ENCODE results near the gene PLCE1. TPM values are rescaled to one million over a fixed set of nuclear protein-coding genes. Genes with fewer than 3 reads are reported as not detected.

The PLCE1 gene
- total RNA-seq, 1 donor from 2014 or later = 0.28 TPM

GRCh38 chr10:93992400-93993030 lies 1.2 kb upstream of the PLCE1 start:
- DNase-seq (ENCODE audit: low spot score) (no peak), ATAC-seq (no peak)

- DNase-seq (ENCODE audit: low spot score) (no peak), ATAC-seq (no peak)
Observed at GRCh38 chr10:93993414-93993781, 333 bp upstream of the PLCE1 start.

DNA sequence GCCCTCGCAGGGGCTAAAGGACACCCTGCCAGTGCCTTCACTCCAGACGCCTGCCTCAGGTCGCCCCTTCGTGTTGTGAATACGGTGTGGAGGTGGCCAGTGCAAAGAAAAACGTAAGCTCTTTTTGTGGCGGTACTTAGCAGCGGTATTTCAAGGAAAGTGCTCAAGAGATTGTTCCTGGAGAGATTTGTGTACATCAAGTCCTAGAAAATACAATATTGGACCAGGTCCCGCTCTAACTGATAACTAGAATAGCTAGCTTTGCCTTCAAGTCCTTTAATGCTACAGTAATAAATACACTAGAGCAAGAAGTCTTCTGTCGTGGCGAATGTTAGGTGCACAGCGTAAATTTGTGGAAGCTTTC lies 689 bp downstream of the PLCE1 start:
- no peak for DNase-seq (ENCODE audit: low spot score)
- no peak for ATAC-seq

DNA sequence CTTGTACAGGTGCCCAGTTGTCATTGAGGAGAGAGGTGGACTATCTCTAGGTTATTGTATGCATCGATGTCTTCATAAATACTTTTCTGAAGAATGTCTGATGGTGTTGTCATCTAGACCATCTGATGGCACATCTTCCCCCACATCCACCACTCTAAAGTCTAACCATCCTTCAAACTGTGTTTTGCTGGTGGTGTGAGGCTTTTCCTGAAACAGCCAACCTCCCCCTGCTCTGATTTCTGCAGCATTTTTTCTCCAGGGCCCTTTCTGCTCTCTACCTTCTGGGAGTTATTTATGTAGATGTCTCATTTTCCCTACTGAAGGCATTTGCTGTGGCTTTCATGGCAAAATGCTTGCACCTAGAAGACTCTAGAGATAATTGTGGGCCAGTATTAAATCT lies 1.5 kb downstream of the PLCE1 start:
- DNase-seq (ENCODE audit: low spot score) = no peak
- no peak for ATAC-seq

GRCh38 chr10:93995598-93996271 lies 2.0 kb downstream of the PLCE1 start:
- DNase-seq (ENCODE audit: low spot score) = no peak

GRCh38 chr10:93996551-93996950 lies 2.8 kb downstream of the PLCE1 start:
- ATAC-seq = no peak
- no peak for DNase-seq (ENCODE audit: low spot score)

More at GRCh38 chr10:93995598-93996271, 2.0 kb downstream of the PLCE1 start:
- ATAC-seq = no peak

GRCh38 chr10:93997546-93997945 lies 3.8 kb downstream of the PLCE1 start:
- DNase-seq (ENCODE audit: low spot score) = no peak
- no peak for ATAC-seq

GRCh38 chr10:93999401-93999851 lies 5.7 kb downstream of the PLCE1 start:
- ATAC-seq = peak; percentile 84
- peak; percentile 51 for DNase-seq (ENCODE audit: low spot score)

- no peak for ATAC-seq
- DNase-seq (ENCODE audit: low spot score) = no peak
Observed at GRCh38 chr10:94000638-94001415, 7.1 kb downstream of the PLCE1 start.

DNA sequence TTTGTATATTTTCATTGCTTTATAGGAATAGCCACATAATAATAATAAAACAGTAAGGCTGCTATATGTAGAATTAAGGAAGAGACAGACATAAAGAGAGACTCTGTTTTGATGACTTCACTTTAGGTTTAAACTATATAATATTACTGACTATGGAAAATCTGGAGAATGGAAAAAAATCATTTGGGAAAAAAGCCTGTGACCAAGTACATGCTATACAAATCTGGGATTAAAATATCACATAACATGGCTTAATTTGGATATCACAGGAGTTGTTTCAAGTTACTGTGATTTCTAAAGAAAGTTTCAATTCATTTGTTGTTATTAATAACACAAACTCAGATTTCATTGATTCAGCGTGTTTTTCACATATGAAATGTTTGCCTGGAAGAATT lies 7.7 kb downstream of the PLCE1 start:
- no peak for ATAC-seq
- no peak for DNase-seq (ENCODE audit: low spot score)

GRCh38 chr10:94002156-94002555 lies 8.4 kb downstream of the PLCE1 start:
- no peak for ATAC-seq
- DNase-seq (ENCODE audit: low spot score) = no peak

- no peak for DNase-seq (ENCODE audit: low spot score)
Observed at GRCh38 chr10:94003488-94003887, 9.8 kb downstream of the PLCE1 start.

GRCh38 chr10:94005050-94005449 lies 11.3 kb downstream of the PLCE1 start:
- DNase-seq (ENCODE audit: low spot score) (no peak), ATAC-seq (no peak)

More at GRCh38 chr10:94003488-94003887, 9.8 kb downstream of the PLCE1 start:
- ATAC-seq = no peak

- ATAC-seq = peak; percentile 60
Observed at GRCh38 chr10:94006591-94007550, 13.1 kb downstream of the PLCE1 start.

DNA sequence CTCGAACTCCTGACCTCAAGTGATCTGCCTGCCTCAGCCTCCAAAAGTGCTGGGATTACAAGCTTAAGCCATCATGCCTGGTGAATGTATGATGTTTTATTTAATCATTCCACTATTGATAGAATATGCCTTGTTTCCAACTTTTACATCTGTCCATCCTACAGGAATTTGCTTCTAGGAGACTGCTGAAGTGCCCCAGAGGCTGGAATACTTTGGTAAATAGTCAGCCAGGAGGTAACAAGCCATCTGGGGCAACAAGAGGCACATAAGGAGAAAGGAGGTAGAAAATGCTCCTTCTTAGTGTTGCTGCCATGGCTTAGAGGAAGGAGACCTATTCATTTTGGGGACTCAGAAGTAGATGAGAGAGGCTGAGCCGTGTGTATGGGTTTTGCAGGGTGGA lies 14.8 kb downstream of the PLCE1 start:
- DNase-seq (ENCODE audit: low spot score) (no peak), ATAC-seq (no peak)

More at GRCh38 chr10:94006591-94007550, 13.1 kb downstream of the PLCE1 start:
- no peak for DNase-seq (ENCODE audit: low spot score)

- ATAC-seq (no peak), DNase-seq (ENCODE audit: low spot score) (no peak)
Observed at GRCh38 chr10:94010116-94010515, 16.4 kb downstream of the PLCE1 start.

- ATAC-seq (no peak), DNase-seq (ENCODE audit: low spot score) (no peak)
Observed at GRCh38 chr10:94010886-94011285, 17.2 kb downstream of the PLCE1 start.

GRCh38 chr10:94011296-94011695 lies 17.6 kb downstream of the PLCE1 start:
- DNase-seq (ENCODE audit: low spot score) = no peak
- no peak for ATAC-seq

DNA sequence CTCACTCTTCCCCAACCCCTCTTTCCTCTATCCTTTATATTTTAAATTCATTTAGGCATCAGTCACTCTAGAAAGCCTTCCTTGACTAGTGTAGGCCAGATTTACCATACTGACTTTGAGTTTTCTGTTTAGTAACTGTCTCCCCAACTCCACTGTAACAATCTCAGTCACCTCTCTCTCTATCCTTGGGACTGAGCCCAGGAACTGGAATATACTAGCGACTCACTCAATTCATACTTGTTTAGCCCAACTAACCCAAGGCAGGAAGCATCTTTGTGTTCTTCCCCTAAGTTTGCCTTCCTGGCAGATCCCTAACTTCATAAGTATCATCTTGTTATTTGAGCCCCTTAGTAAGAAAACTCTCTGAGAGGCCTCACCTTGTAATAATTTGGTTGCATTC lies 19.1 kb downstream of the PLCE1 start:
- ATAC-seq = no peak
- no peak for DNase-seq (ENCODE audit: low spot score)

- no peak for ATAC-seq
- DNase-seq (ENCODE audit: low spot score) = no peak
Observed at GRCh38 chr10:94013331-94013760, 19.6 kb downstream of the PLCE1 start.

DNA sequence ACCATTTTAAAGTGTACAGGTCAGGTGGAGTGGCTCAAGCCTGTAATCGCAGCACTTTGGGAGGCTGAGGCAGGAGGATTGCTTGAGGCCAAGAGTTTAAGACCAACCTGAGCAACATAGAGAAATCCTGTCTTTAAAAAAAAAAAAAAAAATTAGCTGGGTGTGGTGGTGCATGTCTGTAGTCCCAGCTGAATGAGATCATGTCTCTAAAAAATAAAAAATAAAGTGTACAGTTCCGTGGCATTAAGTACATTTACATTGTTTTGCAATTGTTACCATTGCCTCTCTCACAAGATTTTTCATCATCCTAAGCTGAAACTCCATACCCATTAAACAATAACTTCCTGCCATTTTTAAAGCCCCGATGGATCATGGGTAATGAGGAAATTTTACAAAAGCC lies 20.6 kb downstream of the PLCE1 start:
- no peak for DNase-seq (ENCODE audit: low spot score)
- ATAC-seq = no peak

Data from left lobe of liver (tissue), 2 donors.